ENCODE results near the gene COPRS.

The COPRS gene

DNA sequence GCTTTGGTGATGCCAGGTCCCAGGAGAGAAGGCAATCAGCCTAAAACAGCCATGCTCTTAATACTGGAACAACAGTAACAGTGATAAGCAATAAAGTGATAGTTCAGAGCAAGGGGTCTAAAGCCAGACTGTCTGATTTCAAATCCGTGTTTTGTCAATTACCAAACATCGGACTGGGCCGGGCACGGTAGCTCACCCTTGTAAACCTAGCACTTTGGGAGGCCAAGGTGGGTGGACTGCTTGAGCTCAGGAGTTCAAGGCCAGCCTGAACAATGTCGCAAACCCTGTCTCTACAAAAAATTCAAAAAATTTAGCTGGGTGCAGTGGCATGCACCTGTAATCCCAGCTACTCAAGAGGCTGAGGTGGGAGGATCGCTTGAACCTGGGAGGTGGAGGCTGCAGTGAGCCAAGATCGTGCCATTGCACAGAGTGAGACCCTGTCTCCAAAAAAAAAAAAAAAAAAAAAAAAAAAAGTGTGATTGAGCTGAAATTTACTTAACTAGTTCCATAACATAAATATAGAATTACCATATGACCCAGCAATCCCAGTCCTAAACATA is 5.1 kb downstream of the COPRS start:
- H3K4me3 ChIP-seq (replicated peaks; ENCODE audit: low read depth, low read length): no peak overlapping the region
- DNase-seq (ENCODE audit: extremely low read depth, low read depth): no peak
- TF ChIP-seq, protein P1, sequence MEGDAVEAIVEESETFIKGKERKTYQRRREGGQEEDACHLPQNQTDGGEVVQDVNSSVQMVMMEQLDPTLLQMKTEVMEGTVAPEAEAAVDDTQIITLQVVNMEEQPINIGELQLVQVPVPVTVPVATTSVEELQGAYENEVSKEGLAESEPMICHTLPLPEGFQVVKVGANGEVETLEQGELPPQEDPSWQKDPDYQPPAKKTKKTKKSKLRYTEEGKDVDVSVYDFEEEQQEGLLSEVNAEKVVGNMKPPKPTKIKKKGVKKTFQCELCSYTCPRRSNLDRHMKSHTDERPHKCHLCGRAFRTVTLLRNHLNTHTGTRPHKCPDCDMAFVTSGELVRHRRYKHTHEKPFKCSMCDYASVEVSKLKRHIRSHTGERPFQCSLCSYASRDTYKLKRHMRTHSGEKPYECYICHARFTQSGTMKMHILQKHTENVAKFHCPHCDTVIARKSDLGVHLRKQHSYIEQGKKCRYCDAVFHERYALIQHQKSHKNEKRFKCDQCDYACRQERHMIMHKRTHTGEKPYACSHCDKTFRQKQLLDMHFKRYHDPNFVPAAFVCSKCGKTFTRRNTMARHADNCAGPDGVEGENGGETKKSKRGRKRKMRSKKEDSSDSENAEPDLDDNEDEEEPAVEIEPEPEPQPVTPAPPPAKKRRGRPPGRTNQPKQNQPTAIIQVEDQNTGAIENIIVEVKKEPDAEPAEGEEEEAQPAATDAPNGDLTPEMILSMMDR (IDR thresholded peaks at IDR 0.05; ENCODE audit: low read depth, low read length, missing control alignments): no peak

- no peak overlapping the region for H3K4me3 ChIP-seq (replicated peaks; ENCODE audit: low read depth, low read length)
- TF ChIP-seq, protein P1 (IDR thresholded peaks at IDR 0.05; ENCODE audit: low read depth, low read length, missing control alignments): no peak
- no peak for DNase-seq (ENCODE audit: extremely low read depth, low read depth)
Observed at GRCh38 chr17:31845291-31845690, 13.8 kb downstream of the COPRS start.

GRCh38 chr17:31843070-31843745 is 15.8 kb downstream of the COPRS start:
- no peak for DNase-seq (ENCODE audit: extremely low read depth, low read depth)
- TF ChIP-seq, protein P1 (IDR thresholded peaks at IDR 0.05; ENCODE audit: low read depth, low read length, missing control alignments): no peak
- H3K4me3 ChIP-seq (replicated peaks; ENCODE audit: low read depth, low read length): no peak overlapping the region

DNA sequence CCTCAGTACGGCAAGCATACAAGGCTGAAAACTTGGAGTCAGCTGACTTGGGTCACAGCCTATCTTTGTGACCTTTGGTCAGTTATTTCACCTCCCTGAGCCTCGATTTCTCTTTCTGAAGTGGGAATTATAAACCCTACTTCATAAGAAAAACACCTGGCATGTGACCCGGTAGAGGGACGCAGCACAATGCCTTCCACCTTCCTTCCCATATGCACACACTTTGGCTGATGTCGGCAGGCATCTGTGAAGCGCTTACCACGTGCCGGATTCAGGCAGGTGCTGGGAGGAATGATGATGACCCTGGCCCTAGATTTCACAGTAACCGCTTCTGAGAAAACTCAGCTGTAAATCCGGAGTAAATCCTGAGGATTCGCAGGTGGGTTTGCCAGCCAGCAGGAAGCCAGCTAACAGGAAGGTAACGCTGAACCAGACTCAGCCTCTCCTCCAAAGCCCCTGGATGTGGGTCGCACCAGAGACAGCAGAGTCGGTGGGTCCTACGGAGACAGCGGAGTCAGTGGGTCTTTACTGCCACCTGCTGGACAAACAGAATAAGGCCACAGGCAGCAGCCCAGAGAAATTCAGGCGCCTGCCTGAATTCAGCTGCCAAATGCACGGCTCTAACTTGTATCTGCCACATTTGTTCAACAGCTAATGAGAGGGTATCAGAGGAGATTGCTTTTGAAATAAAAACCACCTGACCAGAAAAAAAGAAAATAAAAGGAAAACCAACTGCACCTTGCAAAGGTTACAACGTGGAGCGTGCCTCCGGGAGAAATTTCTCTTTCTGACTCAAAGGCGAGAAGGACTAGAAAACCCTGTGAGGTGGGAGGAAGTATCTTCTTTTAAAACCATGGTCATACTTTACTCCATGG is 16.6 kb downstream of the COPRS start:
- TF ChIP-seq, protein P1 (IDR thresholded peaks at IDR 0.05; ENCODE audit: low read depth, low read length, missing control alignments): peak; percentile 91
- H3K4me3 ChIP-seq (replicated peaks; ENCODE audit: low read depth, low read length): no peak overlapping the region
- DNase-seq (ENCODE audit: extremely low read depth, low read depth): no peak

- TF ChIP-seq, protein P1 (IDR thresholded peaks at IDR 0.05; ENCODE audit: low read depth, low read length, missing control alignments): no peak
- no peak overlapping the region for H3K4me3 ChIP-seq (replicated peaks; ENCODE audit: low read depth, low read length)
- DNase-seq (ENCODE audit: extremely low read depth, low read depth): no peak
Observed at GRCh38 chr17:31841850-31842194, 17.2 kb downstream of the COPRS start.

DNA sequence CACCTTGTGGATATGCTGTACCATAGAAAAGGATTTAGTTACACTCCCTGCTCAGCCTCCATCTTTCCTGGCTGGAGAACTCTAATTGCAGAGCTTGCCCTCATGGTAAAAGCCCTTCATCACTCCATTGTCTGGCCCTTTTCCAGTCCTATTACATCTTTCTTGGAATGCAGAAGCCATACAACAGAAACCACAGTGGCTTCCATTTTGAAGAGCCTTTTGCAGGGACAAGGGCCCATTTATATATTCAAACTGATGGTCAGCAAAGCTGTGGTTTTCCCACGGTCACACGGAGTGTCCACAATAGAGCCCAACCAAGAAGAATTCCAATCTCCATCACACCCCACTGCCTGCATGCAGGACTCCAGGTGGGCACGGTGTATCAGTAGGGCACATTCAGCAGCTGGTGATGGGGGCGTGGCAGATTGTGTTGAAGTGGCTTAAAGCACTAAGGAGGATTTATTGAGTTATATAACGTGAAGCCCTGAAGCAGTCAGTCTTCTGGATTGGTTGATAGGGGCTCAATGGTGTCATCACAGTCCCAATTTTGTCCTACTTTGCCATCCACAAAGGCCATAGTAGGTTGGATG is 20.3 kb downstream of the COPRS start:
- TF ChIP-seq, protein P1 (IDR thresholded peaks at IDR 0.05; ENCODE audit: low read depth, low read length, missing control alignments): no peak
- no peak for DNase-seq (ENCODE audit: extremely low read depth, low read depth)
- no peak overlapping the region for H3K4me3 ChIP-seq (replicated peaks; ENCODE audit: low read depth, low read length)

Data from HFF-Myc (cell line).